LNCAP (cell line): ENCODE data around the gene MGAT4A.

Experiments
- CTCF ChIP-seq: fragments of 450-650 bp; IDR thresholded peaks from 2 replicates; pipeline ENCODE4 v1.5.1; 2017; ENCODE audit warnings: mild to moderate bottlenecking

Gene MGAT4A

GRCh38 chr2:98768384-98769113 is 37.6 kb upstream of the MGAT4A start:
- TF ChIP-seq CTCF = no peak

- TF ChIP-seq CTCF = no peak
Observed at GRCh38 chr2:98764499-98764898, 33.6 kb upstream of the MGAT4A start.

DNA sequence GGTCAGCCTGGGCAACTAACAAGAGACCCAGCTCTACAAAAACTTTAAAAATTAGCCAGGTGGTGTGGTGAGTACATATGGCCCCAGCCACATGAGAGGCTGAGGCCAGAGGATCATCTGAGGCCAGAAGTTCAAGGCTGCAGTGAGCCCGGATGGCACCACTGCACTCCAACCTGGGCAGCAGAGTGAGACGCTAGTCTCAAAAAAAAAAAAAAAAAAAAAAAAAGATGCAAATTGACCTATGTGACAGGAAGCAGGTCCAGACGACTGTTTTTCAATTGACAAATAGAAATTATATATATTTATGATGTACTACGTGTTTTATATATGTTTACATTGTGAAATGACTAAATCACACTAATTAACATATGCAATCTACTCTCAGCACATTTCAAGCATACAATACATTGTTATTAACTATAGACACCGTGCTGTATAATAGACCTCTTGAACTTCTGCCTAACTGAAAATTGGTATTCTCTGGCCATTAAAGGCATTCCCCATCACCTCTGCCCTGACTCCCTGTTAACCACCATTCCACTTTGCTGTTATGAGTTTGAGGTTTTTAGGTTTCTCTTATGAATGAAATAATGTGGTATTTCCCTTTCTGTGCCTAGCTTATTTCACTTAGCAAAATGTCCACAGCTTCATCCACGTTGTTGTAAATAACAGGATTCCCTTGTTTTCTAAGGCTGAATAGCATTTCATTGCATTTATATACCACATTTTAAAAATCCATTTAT is 32.4 kb upstream of the MGAT4A start:
- TF ChIP-seq CTCF = no peak

DNA sequence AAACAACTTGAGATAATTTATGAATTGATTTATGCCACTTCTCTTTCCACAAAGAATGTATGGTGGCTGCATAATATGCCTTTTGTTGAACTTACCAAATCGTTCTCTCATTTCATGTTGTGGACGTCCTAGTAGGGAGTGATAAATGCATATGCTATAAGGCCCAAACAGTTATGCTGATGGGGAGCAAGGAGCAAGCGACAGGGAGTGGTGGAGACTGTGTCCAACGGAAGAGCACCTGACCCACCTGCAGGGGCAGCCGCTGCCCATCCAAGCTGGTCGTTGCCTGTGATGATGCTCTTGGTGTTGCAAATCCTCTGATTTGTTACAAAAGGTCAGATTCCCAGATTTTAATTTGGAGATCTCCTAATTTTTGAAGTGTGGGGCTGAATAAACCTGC is 31.0 kb upstream of the MGAT4A start:
- no peak for TF ChIP-seq CTCF

- no peak for TF ChIP-seq CTCF
Observed at GRCh38 chr2:98761267-98761781, 30.4 kb upstream of the MGAT4A start.

DNA sequence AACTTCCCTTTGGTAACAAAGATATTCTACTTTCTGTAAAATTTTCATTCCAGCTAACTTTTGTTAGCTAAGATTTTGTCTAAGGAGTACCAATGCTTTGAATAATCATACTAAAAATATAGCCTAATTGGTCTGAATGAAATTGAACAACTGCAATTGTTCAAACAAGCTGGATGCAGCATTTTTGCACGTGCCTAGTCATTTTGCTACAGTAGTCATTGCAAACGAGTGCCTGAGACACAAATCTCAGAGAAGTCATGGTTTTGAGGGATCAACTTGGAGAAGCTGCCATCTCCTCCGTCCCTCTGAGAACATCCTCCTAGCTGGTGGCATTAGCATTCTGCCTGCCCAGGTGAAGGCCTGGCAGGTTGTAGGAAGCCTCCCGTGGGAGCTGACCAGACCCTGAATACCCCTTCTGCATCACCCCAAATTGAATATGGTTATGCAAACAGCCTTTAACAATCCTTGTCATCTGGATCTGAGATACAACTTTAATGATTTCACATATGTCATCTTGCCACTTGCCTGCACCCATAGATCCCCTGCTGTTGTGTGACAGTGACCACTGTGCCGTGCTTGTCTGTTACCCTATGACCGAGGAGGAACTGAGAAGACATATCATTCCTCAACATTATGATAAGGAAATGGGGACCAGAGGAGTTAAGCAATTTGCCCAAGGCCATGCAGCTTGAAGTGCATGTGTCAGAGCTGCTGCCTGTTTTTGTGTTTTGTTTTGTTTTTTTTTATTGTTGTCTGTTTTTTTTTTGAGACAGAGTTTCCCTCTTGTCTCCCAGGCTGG is 29.1 kb upstream of the MGAT4A start:
- no peak for TF ChIP-seq CTCF

DNA sequence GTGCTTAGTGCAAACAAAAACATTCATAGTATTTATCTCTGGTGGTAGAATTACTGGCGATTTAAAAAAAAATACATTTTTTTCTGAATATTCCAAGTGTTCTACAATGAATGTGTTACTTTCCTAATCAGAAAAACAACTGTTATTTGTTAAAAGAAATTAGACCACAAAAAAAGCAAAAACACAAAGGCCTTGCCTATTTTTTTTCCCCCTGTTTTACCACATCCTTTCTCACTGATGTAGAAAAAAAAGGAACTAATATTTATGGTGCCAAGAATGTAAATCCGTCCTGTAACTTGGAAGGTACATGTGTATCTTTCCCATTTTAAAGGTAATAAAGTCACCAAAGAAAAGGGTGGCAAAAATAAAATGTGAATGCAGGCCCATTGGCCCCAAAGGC is 28.4 kb upstream of the MGAT4A start:
- TF ChIP-seq CTCF = no peak
